ENCODE measurements around the gene PSMD5.

Gene PSMD5

GRCh38 chr9:120801441-120801840 lies 41.3 kb downstream of the PSMD5 start:
- no peak for DNase-seq

DNA sequence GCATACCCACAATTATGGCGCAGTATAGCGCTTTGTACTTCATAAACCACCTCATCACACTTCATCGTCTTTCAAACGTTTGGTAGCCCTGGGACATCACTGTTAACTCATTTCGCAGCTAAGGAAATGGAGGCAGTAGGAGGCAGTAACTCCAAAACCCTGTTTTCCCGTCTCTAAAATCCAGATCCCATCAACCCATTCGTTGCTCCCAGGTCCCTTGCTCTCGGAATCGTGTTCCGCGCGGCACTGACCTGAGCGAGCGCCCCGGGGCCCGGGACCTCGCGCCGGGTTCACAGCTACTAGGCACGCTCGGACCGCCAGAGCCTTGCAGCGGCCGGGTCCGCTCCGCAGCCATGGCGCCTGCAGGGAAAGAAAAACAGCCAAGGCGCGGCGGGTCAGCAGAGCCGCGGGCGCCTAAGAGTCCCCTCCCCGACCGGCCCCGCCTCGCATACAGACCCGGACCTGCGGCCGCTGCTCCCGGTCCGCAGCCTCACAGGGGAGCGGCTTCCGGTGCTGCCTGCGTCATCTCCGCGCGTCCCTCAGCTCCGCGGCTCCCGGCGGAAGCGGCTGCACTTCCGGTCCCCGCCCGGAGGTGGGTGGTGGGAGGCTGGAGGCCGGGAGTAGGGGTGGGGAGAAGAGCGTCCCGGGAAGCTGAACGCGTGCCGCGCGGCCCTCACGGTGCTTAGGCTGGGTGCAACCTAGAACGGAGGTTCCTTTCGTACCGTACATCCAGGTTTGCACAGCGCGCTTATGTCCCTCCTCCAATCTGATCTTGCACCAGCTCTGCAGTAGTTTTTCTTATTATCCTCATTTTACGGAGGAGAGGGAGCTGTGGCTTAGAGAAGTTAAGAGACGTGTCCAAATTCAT lies 49.6 kb downstream of the PSMD5 start, which contains the start of gene FBXW2:
FBXW2 (minus strand) TSS at position 519 of the 868 bp plus-strand sequence. CDS start 5,158 bp downstream, outside the sequence.
- DNase-seq, result peak; percentile 87

DNA sequence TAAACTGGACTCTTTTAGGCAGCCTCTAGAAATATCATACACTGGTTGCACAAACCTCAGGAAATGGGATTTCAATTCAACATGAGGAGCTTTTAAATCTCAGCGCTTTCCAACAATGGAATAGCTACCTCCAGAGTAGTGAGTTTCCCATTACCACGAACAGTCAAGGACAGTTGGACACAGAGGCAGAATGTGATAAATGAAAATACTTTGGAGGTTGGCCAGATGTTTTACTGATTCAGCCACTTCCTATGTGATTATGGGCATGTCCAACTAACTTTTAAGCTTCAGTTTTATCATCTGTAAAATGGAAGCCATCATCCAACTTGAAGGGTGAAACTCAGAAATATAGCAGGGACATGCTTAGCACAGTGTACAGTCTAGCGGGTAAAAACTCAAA lies 51.6 kb downstream of the PSMD5 start:
- DNase-seq, result no peak

- no peak for DNase-seq
Observed at GRCh38 chr9:120787933-120788332, 54.8 kb downstream of the PSMD5 start.

- DNase-seq, result no peak
Observed at GRCh38 chr9:120783602-120784047, 59.1 kb downstream of the PSMD5 start.

DNA sequence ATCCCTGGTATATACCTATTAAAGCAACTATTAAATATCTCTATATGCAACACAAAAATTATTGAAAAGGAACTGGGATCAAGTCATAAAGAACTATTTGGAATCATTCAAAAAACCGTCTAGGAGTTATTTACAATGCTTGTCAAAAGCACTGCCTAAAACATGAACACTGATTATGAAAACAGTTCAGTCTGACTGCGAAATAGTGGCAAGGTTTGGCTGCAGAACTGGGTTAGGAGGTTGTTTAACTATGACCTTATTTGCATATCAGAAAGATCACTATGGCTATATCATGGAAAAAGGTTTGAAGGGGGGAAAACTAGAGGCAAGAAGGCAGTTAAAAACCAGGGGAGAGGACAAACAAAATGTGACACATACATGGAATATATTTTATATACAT lies 61.5 kb downstream of the PSMD5 start:
- DNase-seq, result no peak

GRCh38 chr9:120780367-120780766 lies 62.4 kb downstream of the PSMD5 start:
- DNase-seq, result no peak

GRCh38 chr9:120779227-120779626 lies 63.5 kb downstream of the PSMD5 start:
- DNase-seq, result no peak

DNA sequence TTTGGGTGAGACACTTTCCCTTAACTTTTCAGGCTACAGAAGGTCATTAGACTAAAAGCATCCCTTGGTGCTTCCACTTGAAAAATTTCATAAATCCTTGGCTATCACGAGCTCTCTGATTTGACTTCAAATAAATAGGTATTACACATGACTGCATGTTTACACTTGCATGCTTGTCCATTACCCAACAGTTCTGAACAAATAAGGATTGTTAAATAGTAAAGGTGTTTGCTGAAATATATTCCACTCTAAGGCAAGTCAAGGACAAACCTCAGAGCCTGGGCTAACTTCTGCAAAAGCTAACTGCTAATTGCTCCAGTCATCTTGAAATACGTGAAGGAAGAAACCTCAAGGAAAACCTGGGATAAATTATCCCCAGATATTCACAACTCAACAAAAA lies 64.0 kb downstream of the PSMD5 start:
- no peak for DNase-seq

GRCh38 chr9:120777229-120777628 lies 65.5 kb downstream of the PSMD5 start:
- no peak for DNase-seq

- DNase-seq, result no peak
Observed at GRCh38 chr9:120776788-120777187, 65.9 kb downstream of the PSMD5 start.

DNA sequence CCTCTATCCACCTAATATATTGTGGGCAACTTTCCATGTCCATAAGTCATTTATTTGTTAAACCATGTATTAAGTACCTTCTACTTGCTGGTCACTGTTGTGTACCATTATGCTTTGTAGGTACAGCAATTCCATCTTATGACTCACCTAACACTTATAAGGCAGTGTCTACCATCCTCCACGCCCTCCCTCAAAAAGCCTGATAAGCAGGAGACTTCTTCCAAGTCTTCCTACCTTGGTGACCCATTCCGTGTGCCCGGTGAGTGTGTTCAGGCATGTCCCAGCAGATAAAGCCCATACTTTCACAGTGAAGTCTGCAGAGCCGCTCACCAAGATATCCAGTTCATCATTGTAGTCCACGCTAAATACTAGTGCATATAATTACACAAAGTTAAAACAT lies 66.9 kb downstream of the PSMD5 start:
- no peak for DNase-seq

DNA sequence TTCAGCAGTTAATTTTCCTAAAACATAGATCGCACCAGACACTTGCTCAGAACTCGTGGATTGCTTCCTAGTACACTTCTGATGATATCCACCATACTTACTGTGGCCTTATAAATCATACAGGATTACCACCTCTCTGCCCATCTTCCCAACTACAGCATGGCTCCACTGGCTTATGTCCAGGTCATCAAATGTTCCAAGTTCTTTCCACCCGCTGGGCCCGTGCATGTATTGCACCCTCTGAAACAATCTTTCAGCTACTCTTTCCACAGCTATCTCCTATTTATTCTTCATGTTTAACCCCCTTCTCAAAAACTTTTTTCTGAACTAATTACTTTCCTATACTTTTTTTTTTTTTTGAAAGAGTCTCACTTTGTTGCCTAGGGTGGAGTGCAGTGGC lies 68.0 kb downstream of the PSMD5 start:
- no peak for DNase-seq

GRCh38 chr9:120773256-120773655 lies 69.5 kb downstream of the PSMD5 start:
- no peak for DNase-seq

GRCh38 chr9:120770931-120771330 lies 71.8 kb downstream of the PSMD5 start:
- DNase-seq, result no peak

DNA sequence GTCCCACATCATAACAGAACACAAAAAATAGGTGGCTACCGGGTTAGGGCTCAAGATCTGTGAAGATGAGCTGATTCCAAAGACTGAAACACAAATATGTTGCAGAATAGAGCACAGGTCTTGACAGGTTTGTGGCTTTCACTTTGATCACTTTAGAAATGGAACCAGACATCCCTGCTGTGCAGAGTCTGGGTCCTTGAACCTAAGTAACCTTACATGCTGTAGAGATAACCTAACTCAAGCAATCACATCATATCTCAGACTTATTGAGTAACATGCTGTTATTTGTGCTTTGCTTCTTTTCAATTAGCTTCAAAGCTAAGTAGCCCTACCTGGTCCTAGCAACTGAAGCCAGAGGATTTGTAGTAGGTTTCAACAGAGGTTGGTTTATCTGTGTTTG lies 73.8 kb downstream of the PSMD5 start:
- no peak for DNase-seq

DNA sequence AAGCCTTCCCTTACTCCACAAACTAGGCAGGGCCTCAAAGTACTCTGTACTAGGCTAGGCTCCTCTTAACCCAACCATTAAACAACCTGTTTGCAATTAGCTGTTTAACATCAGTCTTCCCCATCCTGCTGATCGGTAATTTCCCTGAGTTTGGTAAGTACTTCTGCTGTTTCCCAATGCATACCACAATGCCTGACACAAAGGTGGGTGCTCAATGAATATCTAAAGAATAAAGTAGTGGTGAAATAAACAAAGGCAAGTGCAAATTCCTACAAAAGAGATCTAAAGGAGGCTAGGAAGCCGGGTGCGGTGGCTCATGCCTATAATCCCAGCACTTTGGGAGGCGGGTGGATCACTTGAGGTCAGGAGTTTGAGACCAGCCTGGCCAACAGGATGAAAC lies 74.5 kb downstream of the PSMD5 start:
- DNase-seq, result no peak

GRCh38 chr9:120767451-120767850 lies 75.3 kb downstream of the PSMD5 start:
- DNase-seq, result no peak
